ENCODE data around the gene ABLIM1. TPM values are rescaled to one million over a fixed set of nuclear protein-coding genes. Genes with fewer than 3 reads are reported as not detected.

Gene ABLIM1
- total and polyA plus RNA-seq, 2 experiments from 2014 or later: 21.9 to 45.1 TPM

DNA sequence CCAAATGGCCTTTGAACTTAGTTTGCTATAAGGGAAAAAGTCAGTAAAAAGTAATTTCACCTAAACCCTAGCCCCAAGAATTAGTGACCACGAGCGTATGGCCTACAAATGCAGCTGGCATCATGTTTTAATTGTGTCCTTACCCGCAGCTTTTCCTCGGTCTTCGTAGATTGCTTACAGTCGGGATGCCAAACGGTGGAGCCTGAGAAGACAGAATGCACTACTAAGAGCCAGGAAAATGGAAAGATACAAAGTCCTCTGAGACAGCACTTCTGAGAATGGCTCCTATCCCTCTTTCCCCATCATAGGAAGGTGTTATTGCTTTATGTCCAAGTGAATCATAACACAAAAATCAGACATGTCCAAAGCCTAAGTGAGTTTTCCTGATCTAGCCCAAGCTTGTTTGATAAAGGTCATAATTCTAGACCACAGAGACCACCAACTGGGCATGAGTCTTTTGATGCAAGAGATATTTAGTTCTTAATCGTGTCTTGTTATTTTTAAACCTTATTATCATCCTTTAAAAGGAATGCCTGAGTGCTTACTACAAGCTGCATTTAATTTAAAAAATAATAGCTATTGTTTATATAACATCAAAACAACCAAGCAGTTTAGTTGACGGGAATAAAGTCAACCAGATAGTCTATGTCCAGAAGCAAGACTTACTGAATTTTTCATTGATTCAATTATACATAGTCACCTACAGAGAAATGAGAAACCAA lies 170.1 kb downstream of the ABLIM1 start:
- H3K36me3 Mint-ChIP-seq (ENCODE audit: low read depth): peaks cover 29% of the 10 kb centered on the region
- no peaks in the 10 kb centered on the region for H3K9me2 ChIP-seq (ENCODE audit: insufficient read depth)
- H3K27ac Mint-ChIP-seq: peak overlapping the region; percentile 84; the same call in 1 of the 2 replicates
- TF ChIP-seq, protein P1, sequence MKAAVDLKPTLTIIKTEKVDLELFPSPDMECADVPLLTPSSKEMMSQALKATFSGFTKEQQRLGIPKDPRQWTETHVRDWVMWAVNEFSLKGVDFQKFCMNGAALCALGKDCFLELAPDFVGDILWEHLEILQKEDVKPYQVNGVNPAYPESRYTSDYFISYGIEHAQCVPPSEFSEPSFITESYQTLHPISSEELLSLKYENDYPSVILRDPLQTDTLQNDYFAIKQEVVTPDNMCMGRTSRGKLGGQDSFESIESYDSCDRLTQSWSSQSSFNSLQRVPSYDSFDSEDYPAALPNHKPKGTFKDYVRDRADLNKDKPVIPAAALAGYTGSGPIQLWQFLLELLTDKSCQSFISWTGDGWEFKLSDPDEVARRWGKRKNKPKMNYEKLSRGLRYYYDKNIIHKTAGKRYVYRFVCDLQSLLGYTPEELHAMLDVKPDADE (IDR thresholded peaks at IDR 0.05): no peak
- TF ChIP-seq POLR2AphosphoS5 (IDR thresholded peaks at IDR 0.05; ENCODE audit: low read depth): no peak
- no peak for TF ChIP-seq ZNF331 (CRISPR knock-in tag; IDR thresholded peaks at IDR 0.05; ENCODE audit: low read depth)
- no peak for TF ChIP-seq EZH2phosphoT487 (IDR thresholded peaks at IDR 0.05; ENCODE audit: unreplicated experiment)
- H3K27me3 Mint-ChIP-seq (ENCODE audit: insufficient read depth, low read depth, poor library complexity): peaks cover 5% of the 10 kb centered on the region
- ATAC-seq (no peak), DNase-seq (ENCODE audit: low spot score) (no peak)
- no peaks in the 10 kb centered on the region; the same call in 1 of the 2 replicates for H4K20me1 ChIP-seq (replicated peaks; ENCODE audit: insufficient read depth)
- no peaks in the 10 kb centered on the region for H3F3A ChIP-seq (replicated peaks; ENCODE audit: low read depth)
- H3K36me3 ChIP-seq (ENCODE audit: insufficient read depth): no peaks in the 10 kb centered on the region
- H3K4me2 ChIP-seq: 0 out of 2 replicates have a peak overlapping the region, but pooled peaks have one; percentile 19
- H3K9me3 Mint-ChIP-seq: peaks cover 2% of the 10 kb centered on the region; the same call in 2 of the 3 replicates
- H3K27ac ChIP-seq (ENCODE audit: low read depth): peak overlapping the region; percentile 62; the same call in 1 of the 2 replicates
- no peak overlapping the region for H3K4me3 Mint-ChIP-seq
- peaks cover 19% of the 10 kb centered on the region for H3K4me1 ChIP-seq (ENCODE audit: insufficient read depth)
- H3K4me1 Mint-ChIP-seq: peaks cover 36% of the 10 kb centered on the region
- H3K27me3 ChIP-seq (ENCODE audit: insufficient read depth): no peaks in the 10 kb centered on the region
- H2AFZ ChIP-seq: no peak overlapping the region
- H3K4me3 ChIP-seq: no peak overlapping the region
- peaks cover 4% of the 10 kb centered on the region for H3K79me2 ChIP-seq (replicated peaks; ENCODE audit: insufficient read depth)

DNA sequence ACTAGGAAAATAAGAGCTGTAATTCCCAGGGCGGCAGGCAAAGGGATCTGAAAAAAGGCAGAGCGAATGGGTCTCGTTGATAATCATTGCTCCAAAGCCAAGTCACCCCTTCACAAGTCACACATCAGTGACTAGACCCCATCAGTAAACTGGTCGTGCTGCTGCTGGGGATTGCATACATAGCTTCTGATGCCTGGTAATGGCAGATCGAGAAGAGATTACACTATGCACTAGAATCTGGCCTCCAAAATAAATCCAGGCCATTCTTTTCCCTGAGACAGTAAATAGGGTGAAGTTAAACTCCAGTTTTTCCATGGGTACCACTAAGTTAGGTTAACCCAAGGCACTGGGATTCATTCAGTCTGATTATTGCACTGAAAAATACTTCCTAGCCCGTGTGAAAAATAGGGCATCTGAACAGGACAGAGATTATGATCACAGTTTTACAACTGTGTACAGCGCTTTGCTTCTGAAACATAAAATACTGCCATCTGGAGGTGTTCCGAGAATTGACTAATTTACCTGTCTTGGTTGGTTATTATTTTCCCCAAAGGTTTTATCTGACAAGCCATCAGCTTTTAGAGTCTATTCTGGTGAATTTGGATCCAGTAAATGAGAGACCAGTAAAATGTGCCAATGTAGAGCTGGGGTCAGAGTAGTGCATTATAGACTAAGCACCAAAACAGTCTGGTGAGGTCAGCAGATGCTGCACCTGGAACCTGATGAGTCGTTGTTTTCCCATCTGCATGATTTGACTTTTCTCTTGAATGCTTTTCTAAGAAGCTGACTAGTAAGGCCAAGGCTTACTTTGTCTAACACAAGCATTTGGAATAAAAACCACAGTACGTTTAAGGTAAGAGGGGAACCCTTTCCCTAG lies 170.9 kb downstream of the ABLIM1 start:
- H3K4me3 Mint-ChIP-seq: no peak overlapping the region
- Histone ChIP-seq H3K27me3 (ENCODE audit: insufficient read depth) (no peaks in the 10 kb centered on the region), H2AFZ (no peak overlapping the region), H3K36me3 (ENCODE audit: insufficient read depth) (no peaks in the 10 kb centered on the region), H3K4me1 (ENCODE audit: insufficient read depth) (peaks cover 19% of the 10 kb centered on the region), H3F3A (replicated peaks; ENCODE audit: low read depth) (no peaks in the 10 kb centered on the region), H3K79me2 (replicated peaks; ENCODE audit: insufficient read depth) (no peaks in the 10 kb centered on the region; the same call in none of the 2 replicates), H3K27ac (ENCODE audit: low read depth) (peak overlapping the region; percentile 62; the same call in 1 of the 2 replicates), H3K4me3 (no peak overlapping the region), H3K9me2 (ENCODE audit: insufficient read depth) (no peaks in the 10 kb centered on the region), H4K20me1 (replicated peaks; ENCODE audit: insufficient read depth) (no peaks in the 10 kb centered on the region; the same call in 1 of the 2 replicates), H3K4me2 (no peak overlapping the region)
- peak overlapping the region; percentile 84; the same call in 1 of the 2 replicates for H3K27ac Mint-ChIP-seq
- peaks cover 28% of the 10 kb centered on the region for H3K4me1 Mint-ChIP-seq
- H3K36me3 Mint-ChIP-seq (ENCODE audit: low read depth): peaks cover 29% of the 10 kb centered on the region
- DNase-seq (ENCODE audit: low spot score) (no peak), ATAC-seq (no peak)
- TF ChIP-seq, protein P2, sequence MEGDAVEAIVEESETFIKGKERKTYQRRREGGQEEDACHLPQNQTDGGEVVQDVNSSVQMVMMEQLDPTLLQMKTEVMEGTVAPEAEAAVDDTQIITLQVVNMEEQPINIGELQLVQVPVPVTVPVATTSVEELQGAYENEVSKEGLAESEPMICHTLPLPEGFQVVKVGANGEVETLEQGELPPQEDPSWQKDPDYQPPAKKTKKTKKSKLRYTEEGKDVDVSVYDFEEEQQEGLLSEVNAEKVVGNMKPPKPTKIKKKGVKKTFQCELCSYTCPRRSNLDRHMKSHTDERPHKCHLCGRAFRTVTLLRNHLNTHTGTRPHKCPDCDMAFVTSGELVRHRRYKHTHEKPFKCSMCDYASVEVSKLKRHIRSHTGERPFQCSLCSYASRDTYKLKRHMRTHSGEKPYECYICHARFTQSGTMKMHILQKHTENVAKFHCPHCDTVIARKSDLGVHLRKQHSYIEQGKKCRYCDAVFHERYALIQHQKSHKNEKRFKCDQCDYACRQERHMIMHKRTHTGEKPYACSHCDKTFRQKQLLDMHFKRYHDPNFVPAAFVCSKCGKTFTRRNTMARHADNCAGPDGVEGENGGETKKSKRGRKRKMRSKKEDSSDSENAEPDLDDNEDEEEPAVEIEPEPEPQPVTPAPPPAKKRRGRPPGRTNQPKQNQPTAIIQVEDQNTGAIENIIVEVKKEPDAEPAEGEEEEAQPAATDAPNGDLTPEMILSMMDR (conservative IDR thresholded peaks at IDR 0.05; ENCODE audit: low read depth in 2 of 2): peak; percentile 27 to 55; a peak in 3 of 4 replicates
- TF ChIP-seq, protein P1 (IDR thresholded peaks at IDR 0.05): no peak
- H3K27me3 Mint-ChIP-seq (ENCODE audit: insufficient read depth, low read depth, poor library complexity): peaks cover 5% of the 10 kb centered on the region
- peaks cover 2% of the 10 kb centered on the region; the same call in 2 of the 3 replicates for H3K9me3 Mint-ChIP-seq
